ENCODE results near the gene C2orf15.

DNA sequence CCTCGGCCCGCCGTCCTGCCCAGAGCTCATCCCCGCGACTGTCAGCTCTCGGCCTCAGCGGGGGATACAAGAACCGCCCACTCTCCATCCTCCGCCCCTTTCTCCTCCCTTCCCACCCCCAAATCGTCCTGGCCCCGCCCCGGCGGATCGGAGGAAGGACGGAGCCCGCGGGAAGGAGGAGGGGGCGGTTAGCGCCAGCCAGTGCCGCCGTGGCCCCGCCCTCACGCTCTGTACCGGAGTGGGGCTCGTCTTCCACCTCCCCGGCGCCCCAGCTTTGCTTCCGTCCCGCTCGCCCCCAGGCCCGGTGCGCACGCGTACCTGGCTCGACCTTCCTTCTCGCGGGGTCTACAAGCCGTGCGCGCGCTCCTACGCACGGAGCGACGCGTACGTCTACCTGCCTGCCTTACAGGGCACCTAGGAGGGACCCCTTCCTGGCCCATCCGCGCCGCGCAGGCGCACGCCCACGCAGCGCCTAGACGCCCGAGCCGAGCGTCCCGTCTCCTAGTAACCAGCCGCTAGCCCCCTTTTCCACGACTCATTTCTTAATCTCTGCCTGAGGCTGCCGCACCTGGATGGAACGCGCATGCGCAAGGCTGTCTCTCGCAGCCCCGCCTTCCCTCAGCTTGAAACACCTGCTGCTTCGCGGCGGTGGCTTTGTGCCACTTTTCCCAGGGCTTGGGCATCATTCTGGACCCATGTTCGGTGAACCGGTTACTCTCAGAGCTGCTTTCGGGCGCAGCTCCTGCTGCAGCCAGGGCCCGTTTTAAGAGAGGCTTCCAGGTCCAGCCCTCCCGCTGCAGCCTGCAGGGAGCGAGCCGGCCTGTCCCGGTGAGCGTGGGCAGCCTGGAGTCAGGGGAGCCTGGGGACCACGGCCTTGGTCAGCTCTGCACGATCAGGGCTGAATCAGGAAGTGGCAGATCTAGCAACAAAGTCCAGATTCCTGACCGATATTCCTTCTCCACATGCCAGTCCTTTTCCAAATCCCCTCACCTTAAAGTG, at the start of gene C2orf15:
- TF ChIP-seq ZNF560 (tag by site-specific recombination; IDR thresholded peaks at IDR 0.05; ENCODE audit: borderline replicate concordance) (no peak), ZNF629 (tag by site-specific recombination; IDR thresholded peaks at IDR 0.05) (0 out of 2 replicates have a peak, but pooled peaks have one; percentile 20), ZNF146 (tag by site-specific recombination; IDR thresholded peaks at IDR 0.05) (no peak), GLI4 (tag by site-specific recombination; IDR thresholded peaks at IDR 0.05) (no peak), ZNF121 (tag by site-specific recombination; IDR thresholded peaks at IDR 0.05) (no peak), ZNF10 (tag by site-specific recombination; IDR thresholded peaks at IDR 0.05) (no peak)
- TF ChIP-seq, protein P1, sequence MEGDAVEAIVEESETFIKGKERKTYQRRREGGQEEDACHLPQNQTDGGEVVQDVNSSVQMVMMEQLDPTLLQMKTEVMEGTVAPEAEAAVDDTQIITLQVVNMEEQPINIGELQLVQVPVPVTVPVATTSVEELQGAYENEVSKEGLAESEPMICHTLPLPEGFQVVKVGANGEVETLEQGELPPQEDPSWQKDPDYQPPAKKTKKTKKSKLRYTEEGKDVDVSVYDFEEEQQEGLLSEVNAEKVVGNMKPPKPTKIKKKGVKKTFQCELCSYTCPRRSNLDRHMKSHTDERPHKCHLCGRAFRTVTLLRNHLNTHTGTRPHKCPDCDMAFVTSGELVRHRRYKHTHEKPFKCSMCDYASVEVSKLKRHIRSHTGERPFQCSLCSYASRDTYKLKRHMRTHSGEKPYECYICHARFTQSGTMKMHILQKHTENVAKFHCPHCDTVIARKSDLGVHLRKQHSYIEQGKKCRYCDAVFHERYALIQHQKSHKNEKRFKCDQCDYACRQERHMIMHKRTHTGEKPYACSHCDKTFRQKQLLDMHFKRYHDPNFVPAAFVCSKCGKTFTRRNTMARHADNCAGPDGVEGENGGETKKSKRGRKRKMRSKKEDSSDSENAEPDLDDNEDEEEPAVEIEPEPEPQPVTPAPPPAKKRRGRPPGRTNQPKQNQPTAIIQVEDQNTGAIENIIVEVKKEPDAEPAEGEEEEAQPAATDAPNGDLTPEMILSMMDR (tag by site-specific recombination; IDR thresholded peaks at IDR 0.05): no peak
- TF ChIP-seq, protein P2, sequence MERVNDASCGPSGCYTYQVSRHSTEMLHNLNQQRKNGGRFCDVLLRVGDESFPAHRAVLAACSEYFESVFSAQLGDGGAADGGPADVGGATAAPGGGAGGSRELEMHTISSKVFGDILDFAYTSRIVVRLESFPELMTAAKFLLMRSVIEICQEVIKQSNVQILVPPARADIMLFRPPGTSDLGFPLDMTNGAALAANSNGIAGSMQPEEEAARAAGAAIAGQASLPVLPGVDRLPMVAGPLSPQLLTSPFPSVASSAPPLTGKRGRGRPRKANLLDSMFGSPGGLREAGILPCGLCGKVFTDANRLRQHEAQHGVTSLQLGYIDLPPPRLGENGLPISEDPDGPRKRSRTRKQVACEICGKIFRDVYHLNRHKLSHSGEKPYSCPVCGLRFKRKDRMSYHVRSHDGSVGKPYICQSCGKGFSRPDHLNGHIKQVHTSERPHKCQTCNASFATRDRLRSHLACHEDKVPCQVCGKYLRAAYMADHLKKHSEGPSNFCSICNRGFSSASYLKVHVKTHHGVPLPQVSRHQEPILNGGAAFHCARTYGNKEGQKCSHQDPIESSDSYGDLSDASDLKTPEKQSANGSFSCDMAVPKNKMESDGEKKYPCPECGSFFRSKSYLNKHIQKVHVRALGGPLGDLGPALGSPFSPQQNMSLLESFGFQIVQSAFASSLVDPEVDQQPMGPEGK (tag by site-specific recombination; IDR thresholded peaks at IDR 0.05): peak; percentile 98
- TF ChIP-seq, protein P3, sequence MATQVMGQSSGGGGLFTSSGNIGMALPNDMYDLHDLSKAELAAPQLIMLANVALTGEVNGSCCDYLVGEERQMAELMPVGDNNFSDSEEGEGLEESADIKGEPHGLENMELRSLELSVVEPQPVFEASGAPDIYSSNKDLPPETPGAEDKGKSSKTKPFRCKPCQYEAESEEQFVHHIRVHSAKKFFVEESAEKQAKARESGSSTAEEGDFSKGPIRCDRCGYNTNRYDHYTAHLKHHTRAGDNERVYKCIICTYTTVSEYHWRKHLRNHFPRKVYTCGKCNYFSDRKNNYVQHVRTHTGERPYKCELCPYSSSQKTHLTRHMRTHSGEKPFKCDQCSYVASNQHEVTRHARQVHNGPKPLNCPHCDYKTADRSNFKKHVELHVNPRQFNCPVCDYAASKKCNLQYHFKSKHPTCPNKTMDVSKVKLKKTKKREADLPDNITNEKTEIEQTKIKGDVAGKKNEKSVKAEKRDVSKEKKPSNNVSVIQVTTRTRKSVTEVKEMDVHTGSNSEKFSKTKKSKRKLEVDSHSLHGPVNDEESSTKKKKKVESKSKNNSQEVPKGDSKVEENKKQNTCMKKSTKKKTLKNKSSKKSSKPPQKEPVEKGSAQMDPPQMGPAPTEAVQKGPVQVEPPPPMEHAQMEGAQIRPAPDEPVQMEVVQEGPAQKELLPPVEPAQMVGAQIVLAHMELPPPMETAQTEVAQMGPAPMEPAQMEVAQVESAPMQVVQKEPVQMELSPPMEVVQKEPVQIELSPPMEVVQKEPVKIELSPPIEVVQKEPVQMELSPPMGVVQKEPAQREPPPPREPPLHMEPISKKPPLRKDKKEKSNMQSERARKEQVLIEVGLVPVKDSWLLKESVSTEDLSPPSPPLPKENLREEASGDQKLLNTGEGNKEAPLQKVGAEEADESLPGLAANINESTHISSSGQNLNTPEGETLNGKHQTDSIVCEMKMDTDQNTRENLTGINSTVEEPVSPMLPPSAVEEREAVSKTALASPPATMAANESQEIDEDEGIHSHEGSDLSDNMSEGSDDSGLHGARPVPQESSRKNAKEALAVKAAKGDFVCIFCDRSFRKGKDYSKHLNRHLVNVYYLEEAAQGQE (tag by site-specific recombination; IDR thresholded peaks at IDR 0.05): no peak
- TF ChIP-seq, protein P4, sequence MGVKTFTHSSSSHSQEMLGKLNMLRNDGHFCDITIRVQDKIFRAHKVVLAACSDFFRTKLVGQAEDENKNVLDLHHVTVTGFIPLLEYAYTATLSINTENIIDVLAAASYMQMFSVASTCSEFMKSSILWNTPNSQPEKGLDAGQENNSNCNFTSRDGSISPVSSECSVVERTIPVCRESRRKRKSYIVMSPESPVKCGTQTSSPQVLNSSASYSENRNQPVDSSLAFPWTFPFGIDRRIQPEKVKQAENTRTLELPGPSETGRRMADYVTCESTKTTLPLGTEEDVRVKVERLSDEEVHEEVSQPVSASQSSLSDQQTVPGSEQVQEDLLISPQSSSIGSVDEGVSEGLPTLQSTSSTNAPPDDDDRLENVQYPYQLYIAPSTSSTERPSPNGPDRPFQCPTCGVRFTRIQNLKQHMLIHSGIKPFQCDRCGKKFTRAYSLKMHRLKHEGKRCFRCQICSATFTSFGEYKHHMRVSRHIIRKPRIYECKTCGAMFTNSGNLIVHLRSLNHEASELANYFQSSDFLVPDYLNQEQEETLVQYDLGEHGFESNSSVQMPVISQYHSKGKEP (tag by site-specific recombination; IDR thresholded peaks at IDR 0.05): no peak
